ENCODE data around the gene CD177. TPM values are rescaled to one million over a fixed set of nuclear protein-coding genes. Genes with fewer than 3 reads are reported as not detected.

The CD177 gene
- total and polyA plus RNA-seq, 2 of the 8 experiments (the other 6 are each of a cell fraction or from before 2014, with no cell fraction given) = 3.4 to 10.0 TPM

DNA sequence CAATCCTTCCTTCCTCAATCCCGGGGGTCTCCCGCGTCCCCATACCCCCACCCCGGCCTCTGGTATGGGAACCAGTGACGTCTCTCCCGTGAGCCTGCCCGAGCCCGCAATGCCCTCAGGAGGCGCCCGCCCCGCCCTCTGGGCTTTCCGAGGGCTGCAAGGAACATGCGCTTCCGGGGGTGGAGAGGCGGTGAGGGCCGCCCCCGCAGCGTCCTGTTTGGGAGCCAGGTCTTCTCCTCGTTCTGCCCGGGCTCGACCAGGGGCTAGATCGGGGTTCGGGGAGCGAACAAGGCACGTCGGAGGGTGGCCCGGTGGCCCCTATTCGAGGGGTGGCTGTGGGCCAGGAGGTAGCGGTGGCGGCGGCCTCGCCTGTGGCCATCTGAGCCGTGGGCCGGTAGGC, 54.6 kb downstream of the CD177 start:
- Histone ChIP-seq H3K27ac (ENCODE audit: low read depth, low read length) (no peak overlapping the region), H2AK5ac (ENCODE audit: low read depth, low read length) (no peak overlapping the region), H3K14ac (ENCODE audit: insufficient read length) (no peak overlapping the region), H3K4me2 (ENCODE audit: insufficient read depth in 1 of 2, low read depth in 2 of 2, low read length in 2 of 2) (no peak overlapping the region), H4K91ac (replicated peaks; ENCODE audit: insufficient read length, low read length) (no peak overlapping the region), H3K9me3 (ENCODE audit: insufficient read depth in 2 of 2, low read depth in 1 of 2, low read length in 1 of 2) (peaks cover 0 to 2% of the 10 kb centered on the region in 2 experiments; a peak in 1 of 4 replicates), H3K27me3 (replicated peaks in 1 of 4; ENCODE audit: control insufficient read depth in 3 of 4, extremely low read depth in 1 of 4, insufficient read depth in 3 of 4, low read length in 3 of 4) (0 out of 7 replicates have a peak, but pooled peaks cover 0 to 4% (median 0%) of the 10 kb centered on the region in 4 experiments), H3K18ac (ENCODE audit: extremely low read depth, low read length) (no peak overlapping the region), H2AFZ (ENCODE audit: low read length) (0 out of 2 replicates have a peak overlapping the region, but pooled peaks have one; percentile 80), H2BK5ac (ENCODE audit: low read depth, low read length) (no peak overlapping the region), H3K56ac (replicated peaks; ENCODE audit: insufficient read length, low read depth, low read length) (no peak overlapping the region), H2BK15ac (ENCODE audit: low read length) (no peak overlapping the region), H4K20me1 (replicated peaks in 1 of 2; ENCODE audit: control insufficient read depth in 1 of 2, insufficient read depth in 2 of 2, low read length in 2 of 2) (no peaks in the 10 kb centered on the region), H4K8ac (ENCODE audit: extremely low read depth, insufficient read depth, low read length) (no peak overlapping the region; the same call in 1 of the 2 replicates), H2BK12ac (ENCODE audit: low read depth, low read length) (no peak overlapping the region), H4K5ac (ENCODE audit: insufficient read length, low read depth, low read length) (no peak overlapping the region), H3K4me1 (replicated peaks in 1 of 4; ENCODE audit: control insufficient read depth in 3 of 4, insufficient read depth in 4 of 4, low read length in 3 of 4) (peaks cover 0 to 6% (median 3%) of the 10 kb centered on the region in 4 experiments; a peak in 5 of 7 replicates), H3K23me2 (ENCODE audit: low read depth, low read length) (no peaks in the 10 kb centered on the region), H2BK20ac (ENCODE audit: low read length) (0 out of 2 replicates have a peak overlapping the region, but pooled peaks have one; percentile 86), H3K23ac (ENCODE audit: insufficient read length) (no peak overlapping the region), H2BK120ac (replicated peaks; ENCODE audit: low read depth, low read length) (no peak overlapping the region), H3K36me3 (ENCODE audit: control insufficient read depth in 2 of 4, insufficient read depth in 4 of 4, low read length in 3 of 4) (no peaks in the 10 kb centered on the region), H3K9ac (replicated peaks in 1 of 4; ENCODE audit: extremely low read depth in 1 of 4, low read depth in 3 of 4, low read length in 3 of 4) (no peak overlapping the region), H3K79me2 (ENCODE audit: control insufficient read depth in 1 of 2, insufficient read depth in 2 of 2, low read length in 2 of 2) (no peaks in the 10 kb centered on the region), H3K4ac (replicated peaks; ENCODE audit: insufficient read length, low read depth, low read length) (no peak overlapping the region), H3K79me1 (ENCODE audit: low read depth, low read length) (no peaks in the 10 kb centered on the region), H3K4me3 (ENCODE audit: extremely low read depth in 1 of 4, insufficient read depth in 2 of 4, low read depth in 3 of 4, low read length in 4 of 4) (no peak overlapping the region)
- DNase-seq (ENCODE audit: low read depth in 1 of 2, low spot score in 2 of 2) = no peak
- WGBS, 2 experiments (ENCODE audit: extremely low coverage in 1 of 2, insufficient coverage in 1 of 2, insufficient read length in 1 of 2, insufficient replicate concordance in 2 of 2, low coverage in 1 of 2, low lambda C conversion rate in 2 of 2, missing lambda C conversion rate in 1 of 2) = 91% methylated on average over 31 of the region's 34 CpGs; no CpG with 5 or more reads in 1 of the 2 experiments
- POLR2A ChIA-PET (ENCODE audit: partially characterized antibody) = interaction anchor here (1.2 kb wide), 1 partner anchor 9 kb away, joined by 3 read pairs; no protein-coding TSS in a partner anchor
- CTCF ChIA-PET (ENCODE audit: partially characterized antibody) = interaction anchor here (0.6 kb wide), 1 partner anchor 9 kb away, joined by 3 read pairs; no protein-coding TSS in a partner anchor
- FAIRE-seq = no peak
- TF ChIP-seq EGR1 (IDR thresholded peaks at IDR 0.05; ENCODE audit: borderline replicate concordance, low read depth, low read length) (no peak), CTBP2 (IDR thresholded peaks at IDR 0.05; ENCODE audit: borderline replicate concordance, insufficient read depth, insufficient read length, low read length) (no peak), RNF2 (IDR thresholded peaks at IDR 0.05; ENCODE audit: borderline replicate concordance, low read depth, low read length, missing control alignments, poor library complexity, severe bottlenecking) (no peak)
- TF ChIP-seq, protein P1, sequence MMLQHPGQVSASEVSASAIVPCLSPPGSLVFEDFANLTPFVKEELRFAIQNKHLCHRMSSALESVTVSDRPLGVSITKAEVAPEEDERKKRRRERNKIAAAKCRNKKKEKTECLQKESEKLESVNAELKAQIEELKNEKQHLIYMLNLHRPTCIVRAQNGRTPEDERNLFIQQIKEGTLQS (IDR thresholded peaks at IDR 0.05; ENCODE audit: insufficient read depth, low read depth, low read length) = no peak
